ENCODE measurements around the gene ARL10.

ARL10 gene

DNA sequence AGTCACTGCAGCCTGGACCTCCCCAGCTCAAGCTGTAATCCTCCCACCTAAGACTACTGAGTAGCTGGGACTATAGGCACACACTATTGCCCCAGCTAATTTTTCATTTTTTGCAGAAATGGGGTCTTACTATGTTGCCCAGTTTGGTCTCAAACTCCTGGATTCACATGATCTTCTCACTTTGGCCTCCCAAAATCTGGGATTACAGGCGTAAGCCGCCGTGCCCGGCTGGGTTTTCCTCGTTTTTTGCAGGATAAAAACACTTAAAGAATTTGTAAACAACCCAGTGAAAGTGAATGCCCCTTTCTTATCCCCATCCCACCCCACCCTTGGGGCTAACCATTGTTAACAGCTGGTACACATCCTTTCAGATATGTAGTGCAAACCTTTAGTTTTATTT, 43.3 kb downstream of the ARL10 start:
- Histone ChIP-seq H3K27ac (no peak overlapping the region), H3K27me3 (no peaks in the 10 kb centered on the region), H3K4me1 (peaks cover 0 to 26% (median 10%) of the 10 kb centered on the region in 10 experiments; a peak in 12 of 20 replicates), H3K4me3 (no peak overlapping the region), H3K4me2 (no peak overlapping the region), H3K9ac (no peak overlapping the region), H3K9me3 (replicated peaks in 1 of 11) (no peaks in the 10 kb centered on the region), H4K20me1 (peaks cover 11 to 64% (median 25%) of the 10 kb centered on the region in 11 experiments; a peak in 15 of 22 replicates), H3K36me3 (peaks cover 25 to 75% (median 54%) of the 10 kb centered on the region in 11 experiments)
- no peak for TF ChIP-seq Cebpa-rat (IDR thresholded peaks at IDR 0.05)

DNA sequence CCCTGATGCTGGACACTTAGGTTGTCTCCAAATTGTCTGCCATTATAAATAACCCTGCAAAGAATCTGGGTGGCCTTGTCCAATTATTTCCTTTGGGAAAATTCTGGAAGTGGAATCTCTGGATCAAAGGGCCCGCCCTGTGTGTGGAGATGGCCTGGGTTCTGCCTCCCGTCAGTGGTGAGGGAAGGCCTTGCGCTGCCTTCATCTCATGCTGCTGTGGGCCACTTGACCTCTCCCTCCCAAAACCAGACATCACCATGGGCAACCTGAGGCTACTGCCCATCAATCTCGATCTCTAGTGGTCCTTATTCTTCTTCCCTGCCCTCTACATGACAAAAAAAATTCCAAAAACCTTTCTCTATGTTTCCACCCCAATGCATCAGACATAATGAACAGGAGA, 44.5 kb downstream of the ARL10 start:
- peaks cover 24 to 64% (median 47%) of the 10 kb centered on the region in 11 experiments for H3K36me3 ChIP-seq
- TF ChIP-seq Cebpa-rat (IDR thresholded peaks at IDR 0.05) = no peak
- H3K4me1 ChIP-seq = peaks cover 0 to 38% (median 17%) of the 10 kb centered on the region in 10 experiments; a peak in 14 of 20 replicates
- H3K9ac ChIP-seq = no peak overlapping the region
- H3K4me2 ChIP-seq = no peak overlapping the region
- H4K20me1 ChIP-seq = peaks cover 11 to 66% (median 30%) of the 10 kb centered on the region in 11 experiments; a peak in 15 of 22 replicates
- H3K9me3 ChIP-seq (replicated peaks in 1 of 11) = no peaks in the 10 kb centered on the region
- H3K27ac ChIP-seq = no peak overlapping the region
- no peak overlapping the region for H3K4me3 ChIP-seq
- no peaks in the 10 kb centered on the region for H3K27me3 ChIP-seq

DNA sequence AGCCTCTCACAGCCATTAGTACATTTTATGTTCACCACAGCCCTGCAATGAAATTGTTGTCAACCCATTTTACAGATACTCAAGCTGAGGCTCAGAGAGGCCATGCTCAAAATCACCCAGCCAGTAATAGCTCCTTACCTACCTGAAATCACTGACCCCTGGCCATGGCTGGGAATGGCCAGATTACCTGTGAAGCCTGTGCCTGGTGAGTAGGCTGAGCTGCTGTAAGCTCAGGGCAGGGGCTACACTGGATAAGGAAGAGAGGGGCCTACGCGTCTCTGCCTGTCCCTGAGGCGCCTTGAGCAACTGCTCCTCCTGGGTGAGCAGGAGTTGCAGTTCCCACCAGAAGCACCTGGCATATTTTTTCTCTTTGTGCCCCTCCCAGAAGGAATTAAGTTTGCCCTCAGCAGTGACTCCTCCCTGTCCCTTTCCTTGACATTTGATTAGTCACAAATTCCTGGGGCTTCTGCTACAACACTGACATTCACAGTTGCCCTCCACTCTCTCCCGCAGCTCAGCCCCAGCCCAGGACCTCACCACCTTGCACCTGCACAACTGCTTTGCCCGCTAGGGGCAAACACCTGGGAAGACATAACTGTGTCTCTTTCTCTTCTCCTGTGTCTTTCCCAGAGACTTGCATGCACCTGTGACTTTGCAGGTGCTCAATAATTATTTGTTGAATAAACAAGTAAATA, 45.3 kb downstream of the ARL10 start:
- Histone ChIP-seq H3K36me3 (peaks cover 23 to 55% (median 41%) of the 10 kb centered on the region in 11 experiments), H3K27ac (no peak overlapping the region), H3K27me3 (no peaks in the 10 kb centered on the region), H3K9me3 (replicated peaks in 1 of 11) (no peaks in the 10 kb centered on the region), H4K20me1 (peaks cover 11 to 68% (median 30%) of the 10 kb centered on the region in 11 experiments; a peak in 15 of 22 replicates), H3K9ac (no peak overlapping the region), H3K4me2 (peak overlapping the region in 4 of 11 experiments; percentile 18 to 61 (median 48); a peak in 5 of 22 replicates), H3K4me1 (peaks cover 8 to 47% (median 24%) of the 10 kb centered on the region in 10 experiments), H3K4me3 (no peak overlapping the region)
- no peak for TF ChIP-seq Cebpa-rat (IDR thresholded peaks at IDR 0.05)

GRCh38 chr5:176412517-176413254, 47.4 kb downstream of the ARL10 start:
- peaks cover 11 to 35% (median 22%) of the 10 kb centered on the region in 11 experiments; a peak in 21 of 22 replicates for H3K36me3 ChIP-seq
- no peaks in the 10 kb centered on the region for H3K9me3 ChIP-seq (replicated peaks in 1 of 11)
- H3K4me1 ChIP-seq = peaks cover 18 to 48% (median 36%) of the 10 kb centered on the region in 10 experiments
- no peaks in the 10 kb centered on the region for H3K27me3 ChIP-seq
- peak overlapping the region in 2 of 11 experiments; percentile 23 to 31; a peak in 1 of 22 replicates for H3K9ac ChIP-seq
- H3K4me3 ChIP-seq = no peak overlapping the region
- peaks cover 11 to 52% (median 30%) of the 10 kb centered on the region in 11 experiments; a peak in 15 of 22 replicates for H4K20me1 ChIP-seq
- TF ChIP-seq Cebpa-rat (IDR thresholded peaks at IDR 0.05) = no peak
- 0 out of 22 replicates have a peak overlapping the region, but pooled peaks of 1 of the 11 experiments have one; percentile 7 for H3K4me2 ChIP-seq
- no peak overlapping the region for H3K27ac ChIP-seq

DNA sequence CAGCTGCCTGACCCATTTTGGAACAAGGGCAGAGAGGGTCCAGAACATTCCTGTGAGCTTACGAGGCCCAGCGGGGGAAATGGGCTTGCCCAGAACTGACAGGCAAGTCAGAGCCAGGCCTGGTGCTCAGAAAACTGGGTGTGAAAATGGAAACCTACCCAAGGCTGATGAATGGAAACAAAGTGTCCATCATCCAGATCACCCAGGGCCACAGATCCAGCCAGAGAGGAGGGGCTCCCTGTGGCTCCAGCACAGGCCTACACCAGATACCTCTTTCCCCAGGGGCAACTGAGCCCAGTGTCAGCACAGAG, 47.9 kb downstream of the ARL10 start:
- no peaks in the 10 kb centered on the region for H3K27me3 ChIP-seq
- H3K9ac ChIP-seq = peak overlapping the region in 3 of 11 experiments; percentile 23 to 49 (median 31); a peak in 3 of 22 replicates
- 0 out of 22 replicates have a peak overlapping the region, but pooled peaks of 1 of the 11 experiments have one; percentile 2 for H3K4me2 ChIP-seq
- no peak overlapping the region for H3K27ac ChIP-seq
- no peaks in the 10 kb centered on the region for H3K9me3 ChIP-seq (replicated peaks in 1 of 11)
- H4K20me1 ChIP-seq = peaks cover 11 to 49% (median 30%) of the 10 kb centered on the region in 11 experiments; a peak in 15 of 22 replicates
- no peak overlapping the region for H3K4me3 ChIP-seq
- H3K36me3 ChIP-seq = peaks cover 8 to 29% (median 17%) of the 10 kb centered on the region in 11 experiments; a peak in 21 of 22 replicates
- H3K4me1 ChIP-seq = peaks cover 18 to 48% (median 36%) of the 10 kb centered on the region in 10 experiments
- TF ChIP-seq Cebpa-rat (IDR thresholded peaks at IDR 0.05) = no peak

- Histone ChIP-seq H3K4me2 (peak overlapping the region in 4 of 11 experiments; percentile 2 to 99 (median 56); a peak in 3 of 22 replicates), H3K36me3 (peaks cover 8 to 25% (median 12%) of the 10 kb centered on the region in 11 experiments; a peak in 20 of 22 replicates), H3K9me3 (replicated peaks in 1 of 11) (no peaks in the 10 kb centered on the region), H3K9ac (peak overlapping the region in 4 of 11 experiments; percentile 23 to 90 (median 40); a peak in 3 of 22 replicates), H3K27ac (no peak overlapping the region), H3K4me1 (peaks cover 18 to 48% (median 36%) of the 10 kb centered on the region in 10 experiments), H3K27me3 (no peaks in the 10 kb centered on the region), H4K20me1 (peaks cover 11 to 49% (median 30%) of the 10 kb centered on the region in 11 experiments; a peak in 15 of 22 replicates), H3K4me3 (no peak overlapping the region)
- no peak for TF ChIP-seq Cebpa-rat (IDR thresholded peaks at IDR 0.05)
These were observed 48.5 kb downstream of the ARL10 start for GRCh38 chr5:176413709-176414191.

DNA sequence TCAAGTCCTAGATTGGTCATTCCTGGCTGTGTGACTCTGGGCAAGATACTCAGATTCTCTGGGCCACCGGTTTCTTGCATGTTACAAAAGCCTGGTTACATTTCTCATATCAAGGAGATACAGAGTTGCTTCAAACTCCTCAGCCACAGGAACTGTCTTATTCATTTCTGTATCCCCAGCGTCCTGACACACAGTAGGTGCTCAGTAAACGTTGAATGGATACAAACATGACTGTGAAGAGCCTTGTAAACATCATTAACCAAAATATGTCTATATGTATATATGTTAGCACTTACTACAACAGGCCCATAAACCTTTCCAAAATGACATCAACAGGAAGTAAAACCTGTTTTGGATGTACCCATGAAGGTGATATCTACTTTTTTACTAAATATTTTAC, 49.4 kb downstream of the ARL10 start:
- Histone ChIP-seq H3K27ac (no peak overlapping the region), H3K4me2 (peak overlapping the region; percentile 92 to 99 (median 95); a peak in 20 of 22 replicates)

DNA sequence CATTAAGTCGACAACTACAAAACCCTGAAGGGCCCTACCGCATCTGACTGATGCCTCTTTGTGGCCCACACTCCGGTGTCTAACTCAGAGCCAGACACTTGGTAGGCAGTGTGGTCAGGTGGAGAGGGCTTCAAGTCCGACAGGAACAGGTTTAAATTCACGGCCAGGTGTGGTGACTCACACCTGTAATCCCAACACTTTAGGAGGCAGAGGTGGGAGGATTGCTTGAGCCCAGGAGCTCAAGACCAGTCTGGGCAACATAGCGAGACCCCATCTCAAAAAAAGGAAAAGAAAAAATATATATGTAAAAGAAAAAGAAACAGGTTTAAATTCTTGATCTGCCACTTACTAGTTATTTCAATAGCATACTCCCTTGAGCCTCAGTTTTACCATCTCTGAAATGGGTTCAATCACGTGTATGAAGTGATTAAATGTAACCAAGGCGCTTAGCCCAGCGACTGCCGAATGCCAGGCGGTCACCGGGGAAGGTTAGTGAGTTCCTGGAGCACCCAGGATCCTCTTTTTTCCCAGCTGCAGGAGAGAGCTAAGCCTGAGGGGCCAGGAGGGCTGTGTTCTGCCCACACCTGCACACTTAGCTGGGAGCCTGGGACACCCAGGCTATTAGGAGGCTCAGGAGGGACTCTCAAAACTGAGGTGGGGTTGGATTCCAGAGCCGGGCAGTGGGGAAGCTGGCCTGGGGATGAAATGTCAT, 50.1 kb downstream of the ARL10 start:
- H3K9ac ChIP-seq = peak overlapping the region; percentile 73 to 94 (median 85)
- no peak for TF ChIP-seq Cebpa-rat (IDR thresholded peaks at IDR 0.05)
- peaks cover 0 to 9% (median 0%) of the 10 kb centered on the region in 11 experiments; a peak in 6 of 22 replicates for H3K36me3 ChIP-seq
- H3K4me1 ChIP-seq = peaks cover 18 to 48% (median 36%) of the 10 kb centered on the region in 10 experiments
- peak overlapping the region; percentile 70 to 87 (median 80) for H3K27ac ChIP-seq
- H3K4me2 ChIP-seq = peak overlapping the region; percentile 92 to 99 (median 95)
- no peaks in the 10 kb centered on the region for H3K27me3 ChIP-seq
- peaks cover 0 to 10% (median 8%) of the 10 kb centered on the region in 11 experiments; a peak in 19 of 22 replicates for H3K9me3 ChIP-seq (replicated peaks in 1 of 11)
- peak overlapping the region; percentile 73 to 95 (median 86) for H3K4me3 ChIP-seq
- H4K20me1 ChIP-seq = peaks cover 11 to 43% (median 30%) of the 10 kb centered on the region in 11 experiments; a peak in 15 of 22 replicates

More for the DNA sequence above, 49.4 kb downstream of the ARL10 start:
- Histone ChIP-seq H3K4me3 (no peak overlapping the region), H3K9ac (peak overlapping the region in 3 of 11 experiments; percentile 31 to 94 (median 90); a peak in 5 of 22 replicates), H3K27me3 (no peaks in the 10 kb centered on the region), H4K20me1 (peaks cover 11 to 49% (median 30%) of the 10 kb centered on the region in 11 experiments; a peak in 15 of 22 replicates), H3K9me3 (replicated peaks in 1 of 11) (peaks cover 0 to 3% (median 1%) of the 10 kb centered on the region in 11 experiments; a peak in 6 of 22 replicates), H3K4me1 (peaks cover 18 to 48% (median 36%) of the 10 kb centered on the region in 10 experiments), H3K36me3 (peaks cover 4 to 15% (median 5%) of the 10 kb centered on the region in 11 experiments; a peak in 20 of 22 replicates)
- TF ChIP-seq Cebpa-rat (IDR thresholded peaks at IDR 0.05) = no peak

All from BLaER1 treated with 17β-estradiol and CSF1 and Interleukin-3, amounts not matched to agents 10 nM and 100 nM (cell line).